SU-DHL-6 (cell line): ENCODE measurements around the gene BMP4.
"Not testable (repeated sequence)": the region's sequence is repeated elsewhere in the genome, so short reads cannot be mapped to it uniquely, and the experiment has no call there.

Experiments used
- H2AFZ ChIP-seq: fragments of 200-600 bp; sonication (generic); 2 replicates; pipeline ENCODE4 v1.6.1; 2014; ENCODE audit warnings: low read depth, mild to moderate bottlenecking, moderate library complexity, mixed read lengths, antibody characterized with exemption, low read length; ENCODE audit not compliant: severe bottlenecking
- H3F3A ChIP-seq: fragments of 200-600 bp; shearing (Covaris generic); 2 replicates; pipeline ENCODE4 v1.6.0; 2016; ENCODE audit warnings: antibody characterized with exemption, mild to moderate bottlenecking; ENCODE audit not compliant: insufficient read depth
- H3K27ac ChIP-seq: fragments of 200-600 bp; sonication (generic); 2 replicates; pipeline ENCODE4 v1.5.1; 2016; ENCODE audit warnings: low read depth, mild to moderate bottlenecking, low read length, moderate library complexity, mixed read lengths
- H3K27me3 ChIP-seq: fragments of 200-600 bp; sonication (generic), shearing (Covaris generic); 2 replicates; pipeline ENCODE4 v1.6.0; 2014; ENCODE audit warnings: mild to moderate bottlenecking, low read length
- H3K36me3 ChIP-seq: fragments of 200-600 bp; sonication (generic); 2 replicates; pipeline ENCODE4 v1.6.1; 2014; ENCODE audit warnings: mild to moderate bottlenecking, low read length, mixed read lengths
- H3K4me2 ChIP-seq: fragments of 300-600, 200-600 bp; shearing (Covaris generic), sonication (generic); 2 replicates; pipeline ENCODE4 v1.6.0; 2014; ENCODE audit warnings: low read length, low read depth, mild to moderate bottlenecking; ENCODE audit not compliant: poor library complexity, severe bottlenecking
- H3K4me3 ChIP-seq: fragments of 200-600 bp; sonication (generic); 2 replicates; pipeline ENCODE4 v1.5.1; 2014; ENCODE audit warnings: antibody characterized with exemption, low read length, mild to moderate bottlenecking, mixed read lengths; ENCODE audit not compliant: insufficient read depth, poor library complexity, severe bottlenecking
- H3K79me2 ChIP-seq: fragments of 200-600 bp; sonication (generic); 2 replicates; pipeline ENCODE4 v1.6.1; 2014; ENCODE audit warnings: mild to moderate bottlenecking, low read length, moderate library complexity; ENCODE audit not compliant: insufficient read depth
- H3K9ac ChIP-seq: fragments of 200-600 bp; sonication (generic); 2 replicates; pipeline ENCODE4 v1.7.0; 2014; ENCODE audit warnings: mild to moderate bottlenecking, low read length
- H3K9me2 ChIP-seq: fragments of 200-600 bp; sonication (generic); replicated peaks from 2 replicates; pipeline ENCODE4 v1.6.1; 2014; ENCODE audit warnings: low read length; ENCODE audit not compliant: insufficient read depth
- H3K9me3 ChIP-seq: fragments of 200-600 bp; sonication (generic); 2 replicates; pipeline ENCODE4 v1.6.1; 2014; ENCODE audit warnings: low read length, mixed read lengths; ENCODE audit not compliant: insufficient read depth
- H4K20me1 ChIP-seq: fragments of 200-600 bp; sonication (generic); 2 replicates; pipeline ENCODE4 v1.6.1; 2014; ENCODE audit warnings: low read depth, mild to moderate bottlenecking, antibody characterized with exemption, low read length, moderate library complexity, mixed read lengths
- CTCF ChIP-seq: fragments of 200-600 bp; sonication (generic); IDR thresholded peaks from one replicate; pipeline ENCODE4 v1.5.1; 2017; ENCODE audit warnings: antibody characterized with exemption, mild to moderate bottlenecking, low read length, moderate library complexity; ENCODE audit not compliant: insufficient read depth, poor library complexity, severe bottlenecking
- EZH2phosphoT487 ChIP-seq: fragments of 200-600 bp; sonication (generic), shearing (Covaris generic); conservative IDR thresholded peaks from 2 replicates; pipeline ENCODE4 v1.6.1; 2018; ENCODE audit warnings: mild to moderate bottlenecking, antibody characterized with exemption, low read length, moderate library complexity, mixed read lengths

BMP4 gene

GRCh38 chr14:53996041-53996440, 39.4 kb upstream of the BMP4 start:
- Histone ChIP-seq H3K4me3 (no peak overlapping the region), H3K9me2 (no peaks in the 10 kb centered on the region), H3K9ac (no peak overlapping the region), H3K4me2 (no peak overlapping the region), H3F3A (no peaks in the 10 kb centered on the region), H3K27me3 (no peaks in the 10 kb centered on the region), H2AFZ (no peak overlapping the region), H3K36me3 (no peaks in the 10 kb centered on the region), H4K20me1 (no peaks in the 10 kb centered on the region), H3K9me3 (no peaks in the 10 kb centered on the region), H3K27ac (no peak overlapping the region), H3K79me2 (no peaks in the 10 kb centered on the region)
- TF ChIP-seq EZH2phosphoT487: no peak
- no peak for TF ChIP-seq CTCF

GRCh38 chr14:53993920-53994607, 37.4 kb upstream of the BMP4 start:
- Histone ChIP-seq H3K36me3 (no peaks in the 10 kb centered on the region), H3K4me2 (no peak overlapping the region), H3K27me3 (no peaks in the 10 kb centered on the region), H3K27ac (no peak overlapping the region), H3K9me2 (no peaks in the 10 kb centered on the region), H2AFZ (no peak overlapping the region), H3K79me2 (no peaks in the 10 kb centered on the region), H4K20me1 (no peaks in the 10 kb centered on the region), H3K9me3 (no peaks in the 10 kb centered on the region), H3F3A (no peaks in the 10 kb centered on the region), H3K9ac (no peak overlapping the region), H3K4me3 (no peak overlapping the region)
- TF ChIP-seq CTCF: no peak

GRCh38 chr14:53990978-53991377, 34.4 kb upstream of the BMP4 start:
- Histone ChIP-seq H3K4me2 (no peak overlapping the region), H3F3A (no peaks in the 10 kb centered on the region)

GRCh38 chr14:53986718-53987117, 30.1 kb upstream of the BMP4 start:
- H3K79me2 ChIP-seq, H3K27me3 ChIP-seq, H3K4me3 ChIP-seq, H3K9me3 ChIP-seq, H3K9me2 ChIP-seq, H3K4me2 ChIP-seq, H3K27ac ChIP-seq, H3F3A ChIP-seq, H3K36me3 ChIP-seq, H4K20me1 ChIP-seq, H3K9ac ChIP-seq, H2AFZ ChIP-seq: not testable (repeated sequence)

More at GRCh38 chr14:53990978-53991377, 34.4 kb upstream of the BMP4 start:
- no peak overlapping the region for H3K27ac ChIP-seq
- no peaks in the 10 kb centered on the region for H3K9me3 ChIP-seq
- H3K9me2 ChIP-seq: no peaks in the 10 kb centered on the region
- no peak overlapping the region for H3K9ac ChIP-seq
- no peaks in the 10 kb centered on the region for H3K27me3 ChIP-seq
- no peak overlapping the region for H2AFZ ChIP-seq
- no peaks in the 10 kb centered on the region for H3K79me2 ChIP-seq
- H3K36me3 ChIP-seq: peaks cover 3% of the 10 kb centered on the region; the same call in 1 of the 2 replicates
- TF ChIP-seq EZH2phosphoT487: no peak
- TF ChIP-seq CTCF: no peak
- H4K20me1 ChIP-seq: no peaks in the 10 kb centered on the region
- H3K4me3 ChIP-seq: no peak overlapping the region

GRCh38 chr14:53984958-53985357, 28.3 kb upstream of the BMP4 start:
- not testable (repeated sequence) for H3K27ac ChIP-seq, H3K9ac ChIP-seq, H3K27me3 ChIP-seq, H2AFZ ChIP-seq, H3F3A ChIP-seq, H3K79me2 ChIP-seq, H3K4me3 ChIP-seq, H3K4me2 ChIP-seq, H3K36me3 ChIP-seq, H4K20me1 ChIP-seq, H3K9me2 ChIP-seq, H3K9me3 ChIP-seq
